ENCODE measurements around the gene POLR2H.

Gene POLR2H

GRCh38 chr3:184352897-184353545 is 8.5 kb upstream of the POLR2H start:
- H3K4me3 ChIP-seq (ENCODE audit: low read length): no peak overlapping the region
- peaks cover 19% of the 10 kb centered on the region for H3K36me3 ChIP-seq (ENCODE audit: control insufficient read depth, insufficient read depth, low read length)
- no peaks in the 10 kb centered on the region for H3K4me1 ChIP-seq (ENCODE audit: control insufficient read depth, insufficient read depth, low read length)
- H3K27me3 ChIP-seq (ENCODE audit: control insufficient read depth, insufficient read depth, low read length): no peaks in the 10 kb centered on the region
- no CpG with 5 or more reads among the region's 11 CpGs for WGBS (ENCODE audit: insufficient coverage, insufficient read length)
- no peak for DNase-seq (ENCODE audit: low read depth, low spot score)
- H3K27ac ChIP-seq (ENCODE audit: low read length): no peak overlapping the region
- no peaks in the 10 kb centered on the region for H3K9me3 ChIP-seq (ENCODE audit: control insufficient read depth, insufficient read depth, low read length)

DNA sequence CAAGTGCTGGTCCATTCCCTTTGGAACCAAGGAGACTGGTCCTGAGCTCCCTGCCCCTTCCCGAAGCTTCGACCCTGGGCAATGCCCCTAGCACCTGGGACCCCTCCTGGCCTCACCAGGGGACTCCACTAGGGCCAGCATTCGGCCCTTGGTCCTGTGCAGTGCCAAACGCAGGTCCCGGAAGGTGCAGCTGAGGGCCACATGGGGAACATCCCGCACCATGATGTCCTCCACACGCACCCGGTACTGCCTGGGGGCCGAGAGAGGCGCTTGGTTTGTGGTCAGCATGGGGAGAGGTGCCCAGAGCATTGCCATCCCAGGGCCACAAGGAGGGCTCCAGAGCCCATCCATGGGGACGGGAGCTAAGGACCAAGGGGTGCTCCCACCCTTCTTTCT is 8.0 kb upstream of the POLR2H start:
- Histone ChIP-seq H3K27me3 (ENCODE audit: control insufficient read depth, insufficient read depth, low read length) (no peaks in the 10 kb centered on the region), H3K36me3 (ENCODE audit: control insufficient read depth, insufficient read depth, low read length) (peaks cover 21% of the 10 kb centered on the region), H3K4me1 (ENCODE audit: control insufficient read depth, insufficient read depth, low read length) (no peaks in the 10 kb centered on the region), H3K4me3 (ENCODE audit: low read length) (no peak overlapping the region), H3K27ac (ENCODE audit: low read length) (no peak overlapping the region), H3K9me3 (ENCODE audit: control insufficient read depth, insufficient read depth, low read length) (no peaks in the 10 kb centered on the region)
- no peak for DNase-seq (ENCODE audit: low read depth, low spot score)
- WGBS (ENCODE audit: insufficient coverage, insufficient read length): no CpG with 5 or more reads among the region's 11 CpGs

- no CpG with 5 or more reads among the region's 18 CpGs for WGBS (ENCODE audit: insufficient coverage, insufficient read length)
- Histone ChIP-seq H3K27ac (ENCODE audit: low read length) (no peak overlapping the region), H3K4me3 (ENCODE audit: low read length) (no peak overlapping the region), H3K36me3 (ENCODE audit: control insufficient read depth, insufficient read depth, low read length) (peaks cover 21% of the 10 kb centered on the region), H3K4me1 (ENCODE audit: control insufficient read depth, insufficient read depth, low read length) (no peaks in the 10 kb centered on the region), H3K9me3 (ENCODE audit: control insufficient read depth, insufficient read depth, low read length) (no peaks in the 10 kb centered on the region), H3K27me3 (ENCODE audit: control insufficient read depth, insufficient read depth, low read length) (no peaks in the 10 kb centered on the region)
- DNase-seq (ENCODE audit: low read depth, low spot score): no peak
Observed at GRCh38 chr3:184354121-184354728, 7.3 kb upstream of the POLR2H start.

- Histone ChIP-seq H3K27me3 (ENCODE audit: control insufficient read depth, insufficient read depth, low read length) (no peaks in the 10 kb centered on the region), H3K9me3 (ENCODE audit: control insufficient read depth, insufficient read depth, low read length) (no peaks in the 10 kb centered on the region), H3K4me3 (ENCODE audit: low read length) (no peak overlapping the region), H3K4me1 (ENCODE audit: control insufficient read depth, insufficient read depth, low read length) (peaks cover 3% of the 10 kb centered on the region; the same call in 1 of the 2 replicates), H3K36me3 (ENCODE audit: control insufficient read depth, insufficient read depth, low read length) (peaks cover 21% of the 10 kb centered on the region), H3K27ac (ENCODE audit: low read length) (no peak overlapping the region)
- WGBS (ENCODE audit: insufficient coverage, insufficient read length): no CpG with 5 or more reads among the region's 8 CpGs
- DNase-seq (ENCODE audit: low read depth, low spot score): no peak
Observed at GRCh38 chr3:184354754-184355153, 6.8 kb upstream of the POLR2H start.

DNA sequence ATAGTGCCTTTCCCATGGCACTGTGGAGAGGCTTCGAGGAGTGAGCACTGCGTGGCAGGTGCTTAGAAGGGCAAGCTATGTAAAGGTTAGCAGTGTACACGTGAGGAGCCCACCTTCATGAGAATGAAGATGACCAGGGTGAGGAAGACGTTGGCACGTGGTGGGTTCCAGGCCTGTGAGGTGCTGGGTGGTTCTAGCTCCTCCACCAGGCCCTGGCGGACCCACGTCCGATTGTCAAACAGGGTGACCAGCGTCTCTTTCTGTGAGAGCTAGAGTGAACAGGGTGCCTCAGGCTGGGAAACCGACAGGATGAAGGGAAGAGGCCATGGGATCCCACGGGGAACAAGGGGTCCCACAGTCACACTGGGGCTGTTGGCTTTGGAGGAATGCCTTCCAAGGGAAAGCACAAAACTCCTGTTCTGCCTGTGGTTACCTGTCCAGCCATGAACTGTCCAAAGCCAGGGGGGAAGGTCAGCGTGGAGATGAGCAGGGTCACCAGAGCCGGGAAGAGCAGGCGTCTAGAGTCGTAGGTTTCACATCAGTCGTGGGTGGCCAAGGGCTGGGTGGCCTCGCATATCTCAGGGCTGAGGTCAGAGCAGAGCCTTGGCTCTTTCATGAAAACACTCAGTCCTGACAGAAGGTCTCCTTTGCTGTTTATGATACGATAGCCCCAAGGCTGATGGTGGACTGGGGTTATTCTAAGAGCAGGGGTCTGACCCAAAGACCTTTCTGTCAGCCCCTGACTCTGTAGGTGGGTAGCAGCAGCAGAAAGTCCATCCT is 6.1 kb upstream of the POLR2H start:
- DNase-seq (ENCODE audit: low read depth, low spot score): no peak
- no CpG with 5 or more reads among the region's 18 CpGs for WGBS (ENCODE audit: insufficient coverage, insufficient read length)
- Histone ChIP-seq H3K27me3 (ENCODE audit: control insufficient read depth, insufficient read depth, low read length) (no peaks in the 10 kb centered on the region), H3K4me1 (ENCODE audit: control insufficient read depth, insufficient read depth, low read length) (peaks cover 7% of the 10 kb centered on the region; the same call in 1 of the 2 replicates), H3K27ac (ENCODE audit: low read length) (no peak overlapping the region), H3K4me3 (ENCODE audit: low read length) (no peak overlapping the region), H3K9me3 (ENCODE audit: control insufficient read depth, insufficient read depth, low read length) (no peaks in the 10 kb centered on the region), H3K36me3 (ENCODE audit: control insufficient read depth, insufficient read depth, low read length) (peaks cover 21% of the 10 kb centered on the region)

DNA sequence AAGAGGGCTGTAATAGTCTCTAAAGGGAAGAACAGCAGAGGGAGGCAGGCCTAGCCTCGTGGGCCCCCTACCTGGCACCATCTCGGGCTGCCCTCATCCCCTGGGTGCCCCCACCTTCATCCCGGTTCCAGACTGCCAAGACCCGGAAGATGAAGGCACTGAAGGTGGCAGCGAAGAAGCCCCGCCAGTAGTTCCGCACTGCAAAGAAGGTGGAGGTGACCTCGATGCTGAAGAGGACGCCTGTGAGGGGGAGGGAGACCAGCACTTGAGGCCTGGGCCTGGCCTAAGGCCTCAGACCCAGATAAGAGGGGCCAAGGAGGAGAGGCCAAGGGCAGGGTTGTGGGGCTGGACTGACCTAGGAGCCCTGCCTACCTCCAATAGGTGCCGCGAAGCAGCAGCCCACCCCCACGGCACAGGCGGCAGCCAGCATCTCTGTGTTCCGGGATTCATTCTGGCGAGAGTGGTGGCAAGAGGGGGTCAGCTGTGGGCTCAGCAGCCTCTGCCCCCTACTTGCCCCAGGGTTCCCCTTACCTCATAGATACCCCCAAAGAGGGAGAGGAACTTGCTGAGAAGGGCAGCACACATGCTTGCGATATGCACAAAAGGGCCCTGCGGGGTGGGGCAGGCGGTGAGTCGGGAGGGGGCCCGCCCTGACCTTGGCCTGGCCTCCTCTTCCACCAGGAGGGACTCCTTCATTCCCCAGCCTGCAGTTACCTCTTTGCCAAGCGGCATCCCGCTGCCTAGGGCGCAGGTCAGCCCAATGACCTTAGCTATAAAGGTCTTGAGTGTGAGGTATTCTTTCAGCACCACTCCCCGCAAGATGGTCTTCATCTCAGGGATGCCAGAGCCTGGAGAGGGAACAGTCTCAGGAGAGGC is 4.0 kb upstream of the POLR2H start:
- peaks cover 21% of the 10 kb centered on the region for H3K36me3 ChIP-seq (ENCODE audit: control insufficient read depth, insufficient read depth, low read length)
- no CpG with 5 or more reads among the region's 24 CpGs for WGBS (ENCODE audit: insufficient coverage, insufficient read length)
- peaks cover 7% of the 10 kb centered on the region; the same call in 1 of the 2 replicates for H3K4me1 ChIP-seq (ENCODE audit: control insufficient read depth, insufficient read depth, low read length)
- no peak for DNase-seq (ENCODE audit: low read depth, low spot score)
- no peak overlapping the region for H3K27ac ChIP-seq (ENCODE audit: low read length)
- H3K9me3 ChIP-seq (ENCODE audit: control insufficient read depth, insufficient read depth, low read length): no peaks in the 10 kb centered on the region
- H3K4me3 ChIP-seq (ENCODE audit: low read length): no peak overlapping the region
- no peaks in the 10 kb centered on the region for H3K27me3 ChIP-seq (ENCODE audit: control insufficient read depth, insufficient read depth, low read length)

GRCh38 chr3:184358124-184358767 is 3.3 kb upstream of the POLR2H start:
- no CpG with 5 or more reads among the region's 12 CpGs for WGBS (ENCODE audit: insufficient coverage, insufficient read length)

DNA sequence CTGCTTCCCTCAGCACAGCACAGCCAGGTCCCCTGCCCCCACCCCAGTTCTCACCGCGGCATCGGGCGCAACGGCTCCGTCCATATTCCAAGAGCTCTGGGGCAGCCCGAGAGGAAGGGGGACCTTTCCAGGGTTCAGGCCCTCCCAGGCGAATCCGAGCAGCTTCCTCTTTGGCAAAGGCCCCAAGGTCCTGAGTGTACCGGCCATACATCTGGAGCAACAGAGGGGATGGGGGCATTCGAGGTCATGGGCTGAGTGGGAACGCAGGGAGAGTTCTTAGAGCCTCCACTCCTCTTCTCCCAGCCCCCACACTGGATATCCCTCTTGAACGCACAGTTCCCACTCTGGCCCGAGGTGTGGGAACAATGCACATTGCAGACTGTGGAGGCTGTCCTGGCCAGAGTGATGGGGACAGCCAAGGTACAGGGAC is 2.6 kb upstream of the POLR2H start:
- no CpG with 5 or more reads among the region's 14 CpGs for WGBS (ENCODE audit: insufficient coverage, insufficient read length)
- peaks cover 7% of the 10 kb centered on the region; the same call in 1 of the 2 replicates for H3K4me1 ChIP-seq (ENCODE audit: control insufficient read depth, insufficient read depth, low read length)
- DNase-seq (ENCODE audit: low read depth, low spot score): no peak
- no peak overlapping the region for H3K4me3 ChIP-seq (ENCODE audit: low read length)
- H3K36me3 ChIP-seq (ENCODE audit: control insufficient read depth, insufficient read depth, low read length): peaks cover 21% of the 10 kb centered on the region
- no peaks in the 10 kb centered on the region for H3K9me3 ChIP-seq (ENCODE audit: control insufficient read depth, insufficient read depth, low read length)
- H3K27ac ChIP-seq (ENCODE audit: low read length): no peak overlapping the region
- H3K27me3 ChIP-seq (ENCODE audit: control insufficient read depth, insufficient read depth, low read length): no peaks in the 10 kb centered on the region

More at GRCh38 chr3:184358124-184358767, 3.3 kb upstream of the POLR2H start:
- no peaks in the 10 kb centered on the region for H3K9me3 ChIP-seq (ENCODE audit: control insufficient read depth, insufficient read depth, low read length)
- no peak overlapping the region for H3K4me3 ChIP-seq (ENCODE audit: low read length)
- no peaks in the 10 kb centered on the region for H3K27me3 ChIP-seq (ENCODE audit: control insufficient read depth, insufficient read depth, low read length)
- H3K36me3 ChIP-seq (ENCODE audit: control insufficient read depth, insufficient read depth, low read length): peaks cover 21% of the 10 kb centered on the region
- no peak overlapping the region for H3K27ac ChIP-seq (ENCODE audit: low read length)
- DNase-seq (ENCODE audit: low read depth, low spot score): no peak
- H3K4me1 ChIP-seq (ENCODE audit: control insufficient read depth, insufficient read depth, low read length): peaks cover 7% of the 10 kb centered on the region; the same call in 1 of the 2 replicates

- Histone ChIP-seq H3K4me1 (ENCODE audit: control insufficient read depth, insufficient read depth, low read length) (peaks cover 7% of the 10 kb centered on the region; the same call in 1 of the 2 replicates), H3K36me3 (ENCODE audit: control insufficient read depth, insufficient read depth, low read length) (peaks cover 19% of the 10 kb centered on the region), H3K4me3 (ENCODE audit: low read length) (no peak overlapping the region), H3K27ac (ENCODE audit: low read length) (no peak overlapping the region), H3K9me3 (ENCODE audit: control insufficient read depth, insufficient read depth, low read length) (no peaks in the 10 kb centered on the region), H3K27me3 (ENCODE audit: control insufficient read depth, insufficient read depth, low read length) (no peaks in the 10 kb centered on the region)
- no CpG with 5 or more reads among the region's 9 CpGs for WGBS (ENCODE audit: insufficient coverage, insufficient read length)
- DNase-seq (ENCODE audit: low read depth, low spot score): no peak
Observed at GRCh38 chr3:184359610-184360009, 1.9 kb upstream of the POLR2H start.
